ENCODE data around the gene IGFBP6. TPM values are rescaled to one million over a fixed set of nuclear protein-coding genes. Genes with fewer than 3 reads are reported as not detected.

IGFBP6 gene
- total RNA-seq, 1 donor from 2014 or later = 70.3 TPM

DNA sequence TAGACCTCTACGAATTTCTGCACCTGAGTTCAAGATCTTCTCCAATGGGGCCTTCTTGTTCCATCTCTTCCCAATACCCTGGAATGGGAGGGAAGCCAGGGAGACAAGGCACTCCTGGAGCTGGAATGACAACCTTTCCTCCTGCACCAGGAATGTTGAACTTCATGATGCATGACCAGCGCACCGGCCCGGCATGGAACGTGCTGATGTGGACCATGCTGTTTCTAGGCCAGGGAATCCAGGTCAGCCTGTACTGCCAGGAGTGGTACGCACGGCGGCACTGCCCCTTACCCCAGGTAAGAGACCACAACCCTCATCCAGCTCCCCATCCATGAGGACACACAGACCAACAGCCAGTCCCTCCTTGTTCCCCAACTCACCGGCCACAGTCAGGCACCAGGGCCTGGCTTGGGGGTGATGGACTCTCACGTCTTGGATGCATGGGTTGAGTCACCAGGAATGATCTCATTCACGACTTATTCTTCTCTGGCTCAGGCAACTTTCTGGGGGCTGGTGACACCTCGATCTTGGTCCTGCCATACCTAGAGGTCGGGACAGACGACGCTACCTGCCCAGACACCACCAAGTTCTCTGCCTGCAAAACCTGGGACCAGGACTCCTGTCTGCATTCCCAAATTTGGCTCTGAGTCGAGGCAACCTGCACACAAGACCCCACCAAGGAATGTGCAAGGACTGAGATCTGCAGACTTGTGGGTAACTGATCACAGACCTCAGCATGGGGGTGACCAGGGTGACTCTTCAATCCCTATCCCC lies 26.3 kb downstream of the IGFBP6 start:
- peaks cover 3% of the 10 kb centered on the region for H3K9me3 Mint-ChIP-seq
- H3K27me3 Mint-ChIP-seq (ENCODE audit: low read depth) = peaks cover 19% of the 10 kb centered on the region
- DNase-seq (ENCODE audit: low spot score in 2 of 2, unreplicated experiment in 2 of 2) = no peak
- no peak for TF ChIP-seq CTCF (IDR thresholded peaks at IDR 0.05; ENCODE audit: unreplicated experiment)
- H3K4me1 Mint-ChIP-seq = peaks cover 5% of the 10 kb centered on the region
- H3K36me3 Mint-ChIP-seq = no peaks in the 10 kb centered on the region
- H3K4me3 Mint-ChIP-seq = no peak overlapping the region
- H3K27ac Mint-ChIP-seq = no peak overlapping the region

DNA sequence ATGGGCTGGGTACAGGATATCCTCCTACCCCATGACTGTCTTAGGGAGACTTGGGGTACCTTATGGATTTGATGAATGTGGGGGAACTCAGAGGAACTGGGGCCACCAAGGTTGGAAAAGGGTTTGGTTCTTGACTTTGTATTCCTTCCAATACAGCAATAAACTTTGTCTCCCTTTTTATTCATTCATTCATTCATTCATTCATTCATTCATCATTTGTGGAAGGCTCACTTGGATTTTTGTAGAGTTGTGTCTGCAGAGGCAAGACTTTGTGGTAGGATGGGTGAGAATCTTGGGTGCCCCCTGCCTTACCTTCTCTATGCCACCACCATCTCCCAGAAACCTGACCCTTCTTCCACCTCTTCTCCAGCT lies 26.9 kb downstream of the IGFBP6 start:
- DNase-seq (ENCODE audit: low spot score in 2 of 2, unreplicated experiment in 2 of 2) = no peak
- Mint-ChIP-seq H3K4me1 (peaks cover 5% of the 10 kb centered on the region), H3K4me3 (no peak overlapping the region), H3K9me3 (peaks cover 3% of the 10 kb centered on the region), H3K36me3 (no peaks in the 10 kb centered on the region), H3K27me3 (ENCODE audit: low read depth) (peaks cover 23% of the 10 kb centered on the region), H3K27ac (no peak overlapping the region)
- TF ChIP-seq CTCF (IDR thresholded peaks at IDR 0.05; ENCODE audit: unreplicated experiment) = no peak

DNA sequence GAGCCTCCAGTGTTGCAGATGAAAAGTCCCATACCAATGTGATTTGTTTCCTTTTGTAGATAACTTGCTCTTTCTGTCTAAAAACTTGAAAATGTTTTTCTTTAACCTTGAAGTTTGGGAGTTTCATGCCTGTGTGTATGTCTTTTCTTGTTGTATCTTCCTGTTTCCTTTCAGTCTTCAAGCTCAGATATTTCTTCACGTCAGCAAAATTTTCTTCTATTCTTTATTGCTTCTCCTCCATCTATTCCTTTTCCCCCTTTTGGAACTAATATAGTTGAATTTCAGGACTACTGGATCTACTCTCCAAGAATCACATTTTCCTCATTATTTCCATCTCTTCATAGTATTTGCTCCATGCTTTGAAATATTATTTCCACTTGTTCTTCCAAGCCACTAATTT lies 29.7 kb downstream of the IGFBP6 start:
- Mint-ChIP-seq H3K4me3 (no peak overlapping the region), H3K27ac (no peak overlapping the region), H3K4me1 (peaks cover 5% of the 10 kb centered on the region), H3K27me3 (ENCODE audit: low read depth) (peaks cover 27% of the 10 kb centered on the region), H3K9me3 (peaks cover 3% of the 10 kb centered on the region), H3K36me3 (no peaks in the 10 kb centered on the region)
- TF ChIP-seq CTCF (IDR thresholded peaks at IDR 0.05; ENCODE audit: unreplicated experiment) = no peak
- DNase-seq (ENCODE audit: low spot score in 2 of 2, unreplicated experiment in 2 of 2) = no peak

DNA sequence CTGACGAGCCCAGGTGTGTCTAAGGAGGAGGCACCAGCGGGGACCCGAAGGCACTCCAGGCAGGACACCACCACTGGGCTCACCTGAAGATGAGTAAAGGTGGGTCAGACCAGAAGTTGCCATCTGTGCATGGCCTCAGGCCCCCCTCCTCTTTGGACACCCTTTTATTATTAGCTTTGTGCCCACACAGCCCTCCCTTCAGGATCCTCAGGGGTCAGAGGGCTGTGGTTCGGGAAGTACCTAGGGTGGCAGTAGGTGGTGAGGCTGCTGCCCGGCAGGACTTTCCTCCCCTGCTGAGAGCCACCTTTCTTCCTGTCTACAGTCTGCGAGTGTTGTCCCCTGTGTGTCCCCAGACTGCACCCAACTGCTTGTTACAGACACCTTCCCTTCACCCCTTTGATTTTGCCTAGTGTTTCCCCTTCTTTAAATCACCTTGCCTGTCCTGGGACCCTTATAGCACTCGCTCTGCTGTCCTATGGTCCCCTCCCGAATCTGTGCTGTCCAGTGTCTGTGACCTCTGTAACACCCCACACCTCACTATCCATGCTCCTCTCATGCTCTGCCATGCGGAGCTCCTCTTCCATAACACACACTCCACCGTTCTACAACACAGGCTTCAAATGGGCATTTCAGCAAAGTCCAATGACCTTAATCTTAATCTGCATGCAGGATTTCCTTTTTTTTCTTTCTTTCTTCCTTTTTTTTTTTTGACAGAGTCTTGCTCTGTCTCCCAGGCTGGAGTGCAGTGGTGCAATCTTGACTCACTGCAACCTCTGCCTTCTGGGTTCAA lies 31.5 kb downstream of the IGFBP6 start:
- H3K4me1 Mint-ChIP-seq = no peaks in the 10 kb centered on the region
- peaks cover 27% of the 10 kb centered on the region for H3K27me3 Mint-ChIP-seq (ENCODE audit: low read depth)
- H3K36me3 Mint-ChIP-seq = no peaks in the 10 kb centered on the region
- H3K4me3 Mint-ChIP-seq = no peak overlapping the region
- TF ChIP-seq CTCF (IDR thresholded peaks at IDR 0.05; ENCODE audit: unreplicated experiment) = no peak
- H3K9me3 Mint-ChIP-seq = no peaks in the 10 kb centered on the region
- H3K27ac Mint-ChIP-seq = no peak overlapping the region
- no peak for DNase-seq (ENCODE audit: low spot score in 2 of 2, unreplicated experiment in 2 of 2)

GRCh38 chr12:53131844-53132243 lies 34.4 kb downstream of the IGFBP6 start:
- no peak for DNase-seq (ENCODE audit: low spot score in 2 of 2, unreplicated experiment in 2 of 2)

More at GRCh38 chr12:53131844-53132243, 34.4 kb downstream of the IGFBP6 start:
- no peak overlapping the region for H3K4me3 Mint-ChIP-seq
- H3K9me3 Mint-ChIP-seq = peaks cover 3% of the 10 kb centered on the region
- no peak overlapping the region for H3K27ac Mint-ChIP-seq
- H3K36me3 Mint-ChIP-seq = no peaks in the 10 kb centered on the region
- H3K4me1 Mint-ChIP-seq = no peaks in the 10 kb centered on the region
- peaks cover 23% of the 10 kb centered on the region for H3K27me3 Mint-ChIP-seq (ENCODE audit: low read depth)
- no peak for TF ChIP-seq CTCF (IDR thresholded peaks at IDR 0.05; ENCODE audit: unreplicated experiment)

All from mesothelial cell of epicardium (in vitro differentiated cells).